HT-29 (cell line): ENCODE measurements around the gene NUP85. TPM values are rescaled to one million over a fixed set of nuclear protein-coding genes. Genes with fewer than 3 reads are reported as not detected.
"Not testable (repeated sequence)": the region's sequence is repeated elsewhere in the genome, so short reads cannot be mapped to it uniquely, and the experiment has no call there.

Experiments
- DNase-seq: peaks from one replicate; pipeline ENCODE4 v3.0.0-alpha.2; 2015; ENCODE audit warnings: low spot score
- total RNA-seq: library from RNA; depleted of rRNA; stranded (reverse); fragments of >200 nt; shearing (Covaris generic); gene quantifications from 2 replicates; pipeline ENCODE4 v1.2.3, GENCODE V29; 2014; rRNA removed

The NUP85 gene
- total RNA-seq, 1 experiment from 2014 or later: 61.7 TPM

- DNase-seq: no peak
Measured at GRCh38 chr17:75269844-75270217, 64.4 kb downstream of the NUP85 start.

- peak; percentile 82 for DNase-seq
Measured at GRCh38 chr17:75270218-75270965, 64.9 kb downstream of the NUP85 start.

GRCh38 chr17:75270966-75271232 is 65.4 kb downstream of the NUP85 start, which contains the start of gene MIF4GD:
MIF4GD (minus strand) TSS chr17:75271231; CDS start chr17:75270195, 1,036 bp downstream.
- DNase-seq: no peak

GRCh38 chr17:75271233-75271954 is 65.9 kb downstream of the NUP85 start:
- peak; percentile 81 for DNase-seq

- peak; percentile 40 for DNase-seq
Measured at GRCh38 chr17:75271955-75272847, 66.7 kb downstream of the NUP85 start.

GRCh38 chr17:75272848-75273184 is 67.3 kb downstream of the NUP85 start:
- DNase-seq: peak; percentile 12

- no peak for DNase-seq
Measured at GRCh38 chr17:75273977-75274708, 68.7 kb downstream of the NUP85 start.

GRCh38 chr17:75277664-75278071 is 72.2 kb downstream of the NUP85 start:
- DNase-seq: no peak

- not testable (repeated sequence) for DNase-seq
Measured at GRCh38 chr17:75280189-75280588, 74.7 kb downstream of the NUP85 start.

GRCh38 chr17:75285123-75285522 is 79.6 kb downstream of the NUP85 start:
- no peak for DNase-seq

Other genes starting within 250 kb of the NUP85 start
- gene HID1, start 232.9 kb upstream of the NUP85 start, total RNA-seq: 27.5 and 36.2 TPM in 2 replicates
- gene CDR2L, start 218.0 kb upstream of the NUP85 start, total RNA-seq: 10.2 and 10.6 TPM in 2 replicates
- gene MRPL58, start 193.0 kb upstream of the NUP85 start, total RNA-seq: 61.7 and 66.4 TPM in 2 replicates
- gene ATP5PD, start 158.7 kb upstream of the NUP85 start, total RNA-seq: 127 and 169 TPM in 2 replicates
- gene KCTD2, start 158.5 kb upstream of the NUP85 start, total RNA-seq: 8.9 and 9.2 TPM in 2 replicates
- 231 and 264 TPM in 2 replicates for gene SLC16A5, start 117.7 kb upstream of the NUP85 start, total RNA-seq
- gene ARMC7, start 95.7 kb upstream of the NUP85 start, total RNA-seq: 18.3 and 18.8 TPM in 2 replicates
- 206 and 233 TPM in 2 replicates for gene NT5C, start 73.9 kb upstream of the NUP85 start, total RNA-seq
- 232 and 245 TPM in 2 replicates for gene JPT1, start 51.2 kb upstream of the NUP85 start, total RNA-seq
- 151 and 169 TPM in 2 replicates for gene SUMO2, start 22.7 kb upstream of the NUP85 start, total RNA-seq
- gene GGA3, start 55.9 kb downstream of the NUP85 start, total RNA-seq: 16.4 and 20.7 TPM in 2 replicates
- gene MRPS7, start 56.2 kb downstream of the NUP85 start, total RNA-seq: 77.5 and 77.7 TPM in 2 replicates
- gene MIF4GD, start 65.6 kb downstream of the NUP85 start, total RNA-seq: 22.8 and 28.8 TPM in 2 replicates
- gene SLC25A19, start 83.8 kb downstream of the NUP85 start, total RNA-seq: 39.8 and 46.4 TPM in 2 replicates
- gene GRB2, start 200.0 kb downstream of the NUP85 start, total RNA-seq: 135 and 169 TPM in 2 replicates